KMS-11 (cell line): Measurements from ENCODE around the gene LRRC4C.

Experiments used
- H2AFZ ChIP-seq: fragments of 200-600 bp; sonication (generic); 2 replicates; pipeline ENCODE4 v1.6.1; 2016; ENCODE audit warnings: antibody characterized with exemption, mixed run types, low read depth
- H3K27ac ChIP-seq: fragments of 200-600 bp; sonication (generic); 2 replicates; pipeline ENCODE4 v1.6.1; 2016; ENCODE audit warnings: mild to moderate bottlenecking, mixed run types
- H3K27me3 ChIP-seq: fragments of 200-600 bp; sonication (generic); 2 replicates; pipeline ENCODE4 v1.6.1; 2017; ENCODE audit warnings: mild to moderate bottlenecking, low read depth, mixed run types, moderate library complexity; ENCODE audit not compliant: insufficient read depth
- H3K36me3 ChIP-seq: fragments of 200-600 bp; sonication (generic); 2 replicates; pipeline ENCODE4 v1.6.1; 2017; ENCODE audit warnings: mild to moderate bottlenecking, mixed run types; ENCODE audit not compliant: insufficient read depth
- H3K4me1 ChIP-seq: fragments of 200-600 bp; sonication (generic); 2 replicates; pipeline ENCODE4 v1.6.1; 2016; ENCODE audit warnings: mild to moderate bottlenecking, low read depth, mixed run types; ENCODE audit not compliant: poor library complexity, severe bottlenecking
- H3K4me2 ChIP-seq: fragments of 200-600 bp; sonication (generic); 2 replicates; pipeline ENCODE4 v1.7.0; 2016; ENCODE audit warnings: mild to moderate bottlenecking, mixed run types
- H3K4me3 ChIP-seq: fragments of 200-600 bp; sonication (generic); IDR thresholded peaks from 2 replicates; pipeline ENCODE4 v1.6.1; 2017; ENCODE audit warnings: low read depth, low read length, mixed read lengths; ENCODE audit not compliant: insufficient read depth
- H3K79me2 ChIP-seq: fragments of 200-600 bp; sonication (generic); 2 replicates; pipeline ENCODE4 v1.6.1; 2016; ENCODE audit warnings: low read depth, mixed run types; ENCODE audit not compliant: insufficient read depth
- H3K9ac ChIP-seq: fragments of 200-600 bp; sonication (generic); 2 replicates; pipeline ENCODE4 v1.6.1; 2016; ENCODE audit warnings: mild to moderate bottlenecking, mixed run types
- H4K20me1 ChIP-seq: fragments of 200-600 bp; sonication (generic); 2 replicates; pipeline ENCODE4 v1.6.1; 2016; ENCODE audit warnings: mild to moderate bottlenecking, mixed run types; ENCODE audit not compliant: insufficient read depth
- TF ChIP-seq, protein P1 (sequence below): fragments of 200-600 bp; sonication (generic); conservative IDR thresholded peaks from 2 replicates; pipeline ENCODE4 v1.6.1; 2017; ENCODE audit warnings: low read depth, mild to moderate bottlenecking, antibody characterized with exemption, low read length, moderate library complexity, mixed read lengths

The LRRC4C gene

DNA sequence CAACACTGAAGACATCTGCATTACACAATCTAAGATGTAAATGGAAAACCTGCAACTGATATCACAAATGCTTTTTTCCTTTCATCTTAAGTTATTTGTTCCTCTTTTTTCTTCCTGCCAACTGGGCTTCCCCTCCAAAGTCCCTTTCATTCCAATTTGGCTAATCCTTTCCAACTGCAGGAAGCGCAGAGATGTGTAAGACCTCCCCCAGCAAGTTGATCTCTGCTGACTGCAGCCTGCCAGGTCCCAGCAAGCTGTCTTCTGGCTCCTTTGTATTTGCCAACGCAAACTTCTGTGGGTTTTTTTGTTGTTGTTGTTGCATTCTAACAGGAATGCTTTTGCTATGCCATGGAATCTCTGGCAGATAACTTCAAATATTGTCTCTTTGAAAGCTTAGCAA is 38.5 kb upstream of the LRRC4C start:
- H3K4me3 ChIP-seq = no peak overlapping the region
- H3K27ac ChIP-seq = no peak overlapping the region
- H3K9ac ChIP-seq = no peak overlapping the region
- TF ChIP-seq, protein P1, sequence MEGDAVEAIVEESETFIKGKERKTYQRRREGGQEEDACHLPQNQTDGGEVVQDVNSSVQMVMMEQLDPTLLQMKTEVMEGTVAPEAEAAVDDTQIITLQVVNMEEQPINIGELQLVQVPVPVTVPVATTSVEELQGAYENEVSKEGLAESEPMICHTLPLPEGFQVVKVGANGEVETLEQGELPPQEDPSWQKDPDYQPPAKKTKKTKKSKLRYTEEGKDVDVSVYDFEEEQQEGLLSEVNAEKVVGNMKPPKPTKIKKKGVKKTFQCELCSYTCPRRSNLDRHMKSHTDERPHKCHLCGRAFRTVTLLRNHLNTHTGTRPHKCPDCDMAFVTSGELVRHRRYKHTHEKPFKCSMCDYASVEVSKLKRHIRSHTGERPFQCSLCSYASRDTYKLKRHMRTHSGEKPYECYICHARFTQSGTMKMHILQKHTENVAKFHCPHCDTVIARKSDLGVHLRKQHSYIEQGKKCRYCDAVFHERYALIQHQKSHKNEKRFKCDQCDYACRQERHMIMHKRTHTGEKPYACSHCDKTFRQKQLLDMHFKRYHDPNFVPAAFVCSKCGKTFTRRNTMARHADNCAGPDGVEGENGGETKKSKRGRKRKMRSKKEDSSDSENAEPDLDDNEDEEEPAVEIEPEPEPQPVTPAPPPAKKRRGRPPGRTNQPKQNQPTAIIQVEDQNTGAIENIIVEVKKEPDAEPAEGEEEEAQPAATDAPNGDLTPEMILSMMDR = no peak
- H3K4me2 ChIP-seq = no peak overlapping the region
- H4K20me1 ChIP-seq = no peaks in the 10 kb centered on the region
- H3K36me3 ChIP-seq = no peaks in the 10 kb centered on the region
- no peaks in the 10 kb centered on the region for H3K4me1 ChIP-seq
- no peaks in the 10 kb centered on the region for H3K79me2 ChIP-seq
- H3K27me3 ChIP-seq = no peaks in the 10 kb centered on the region
- H2AFZ ChIP-seq = no peak overlapping the region

DNA sequence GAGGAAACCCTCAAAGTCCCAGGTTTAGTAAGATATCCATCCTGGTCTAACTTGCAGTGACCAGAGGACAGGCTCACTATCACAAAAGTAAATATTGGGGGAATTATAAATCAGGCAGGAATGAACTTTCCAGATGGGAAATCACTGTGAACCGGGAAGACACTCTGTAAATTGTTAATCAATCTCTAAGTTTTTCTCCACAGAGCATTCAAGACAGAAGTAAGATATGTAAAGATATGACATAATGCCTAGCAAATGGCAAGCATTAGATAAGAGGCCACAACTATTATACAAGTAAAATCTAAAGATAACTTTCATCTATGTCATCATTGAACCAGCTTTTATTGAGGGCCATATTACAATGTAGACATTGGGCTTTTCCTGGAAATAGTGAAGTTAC is 35.3 kb upstream of the LRRC4C start:
- Histone ChIP-seq H3K4me1 (no peaks in the 10 kb centered on the region), H3K4me2 (no peak overlapping the region), H3K4me3 (no peak overlapping the region), H2AFZ (no peak overlapping the region), H3K79me2 (no peaks in the 10 kb centered on the region), H3K27me3 (no peaks in the 10 kb centered on the region), H4K20me1 (no peaks in the 10 kb centered on the region), H3K27ac (no peak overlapping the region), H3K9ac (no peak overlapping the region), H3K36me3 (no peaks in the 10 kb centered on the region)
- TF ChIP-seq, protein P1 = no peak

DNA sequence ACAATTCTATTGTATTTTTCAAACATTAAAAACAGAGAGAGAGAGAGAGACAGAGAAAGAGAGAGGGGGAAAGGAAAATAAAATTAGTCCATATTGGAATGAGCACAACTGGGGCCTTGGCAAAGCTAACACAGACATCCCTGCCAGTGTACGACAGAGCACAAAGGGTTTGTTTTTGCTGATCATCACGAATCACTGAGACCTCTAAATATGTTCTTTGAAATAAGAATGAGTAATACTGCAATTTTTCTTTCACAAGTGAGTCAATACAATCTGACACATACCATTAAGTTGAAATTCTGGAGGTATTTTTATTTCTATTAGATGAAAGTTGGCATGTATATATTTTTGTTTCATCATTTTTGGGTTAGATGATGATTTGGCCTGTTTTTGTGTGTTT is 27.0 kb upstream of the LRRC4C start:
- Histone ChIP-seq H3K36me3 (no peaks in the 10 kb centered on the region; the same call in 1 of the 2 replicates), H3K4me3 (no peak overlapping the region), H3K4me2 (no peak overlapping the region), H3K4me1 (no peaks in the 10 kb centered on the region), H3K9ac (no peak overlapping the region), H2AFZ (no peak overlapping the region), H3K27me3 (no peaks in the 10 kb centered on the region), H3K79me2 (no peaks in the 10 kb centered on the region), H4K20me1 (no peaks in the 10 kb centered on the region), H3K27ac (no peak overlapping the region)
- TF ChIP-seq, protein P1 = no peak

DNA sequence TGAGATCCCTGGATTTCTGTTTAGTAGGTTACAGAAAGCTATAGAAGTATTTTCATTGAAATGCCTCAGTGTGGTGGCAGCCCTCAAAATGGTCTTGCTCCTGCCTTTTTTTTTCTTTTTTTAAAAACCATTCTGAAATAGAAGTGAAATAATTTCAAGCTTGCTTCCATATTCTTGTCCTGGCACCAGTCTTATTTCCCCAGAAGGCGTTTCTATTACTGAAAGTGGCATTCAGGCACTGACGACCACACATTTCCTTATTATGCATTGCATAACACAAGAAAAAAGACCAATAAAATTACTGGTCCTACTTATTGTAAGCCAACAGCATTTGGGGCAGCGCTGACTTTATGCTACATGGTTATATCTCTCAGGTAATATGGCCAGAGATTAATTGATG is 24.5 kb upstream of the LRRC4C start:
- Histone ChIP-seq H3K27me3 (no peaks in the 10 kb centered on the region), H3K79me2 (no peaks in the 10 kb centered on the region), H3K4me1 (no peaks in the 10 kb centered on the region), H3K4me2 (no peak overlapping the region), H3K36me3 (no peaks in the 10 kb centered on the region; the same call in 1 of the 2 replicates), H3K27ac (no peak overlapping the region), H4K20me1 (no peaks in the 10 kb centered on the region), H3K9ac (no peak overlapping the region), H2AFZ (no peak overlapping the region), H3K4me3 (no peak overlapping the region)
- TF ChIP-seq, protein P1 = no peak
